ENCODE results near the gene MAPT. TPM values are rescaled to one million over a fixed set of nuclear protein-coding genes. Genes with fewer than 3 reads are reported as not detected.

The MAPT gene
- total and polyA plus RNA-seq, 9 donors: 3.8 to 8.8 (median 5.8) TPM

GRCh38 chr17:45974916-45975630 lies 80.7 kb downstream of the MAPT start:
- no peak for DNase-seq

DNA sequence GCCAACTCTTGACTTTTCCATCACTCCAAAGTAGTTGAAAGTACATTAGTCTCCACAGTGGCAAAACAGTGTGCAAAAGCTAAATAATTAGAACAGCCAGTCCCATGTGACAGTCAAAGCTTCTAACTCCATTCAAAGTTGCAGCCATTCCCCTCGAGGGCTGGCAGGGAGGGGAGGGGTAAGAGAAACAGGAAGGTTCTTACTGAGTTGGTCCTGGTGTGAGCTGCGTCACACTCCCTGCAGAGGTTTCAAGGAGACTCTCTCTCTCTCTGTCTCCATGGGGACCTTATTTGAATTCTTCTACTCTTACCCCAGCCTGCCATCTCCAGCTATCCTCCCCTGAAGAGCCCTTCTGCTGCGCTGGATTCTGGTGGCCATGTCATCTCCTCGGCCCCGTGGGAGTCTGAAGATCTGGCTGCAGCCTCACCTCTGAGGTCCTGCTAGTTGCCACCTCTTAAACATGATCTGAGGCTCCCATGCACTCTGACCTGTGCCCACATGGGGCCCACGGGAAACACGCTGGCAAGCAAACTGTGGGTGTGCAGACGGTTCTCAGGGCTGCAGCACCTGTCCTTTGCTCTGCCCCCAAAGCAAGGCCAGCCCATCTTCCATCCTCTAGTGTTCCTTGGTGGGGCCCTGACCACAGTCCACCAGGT lies 81.4 kb downstream of the MAPT start:
- WGBS (ENCODE audit: insufficient coverage): 82% methylated on average over 6 of the region's 8 CpGs
- no peak for DNase-seq
- H3K36me3 ChIP-seq (ENCODE audit: control insufficient read depth, insufficient read depth, low read length): no peaks in the 10 kb centered on the region
- peaks cover 15% of the 10 kb centered on the region for H3K27me3 ChIP-seq (ENCODE audit: control insufficient read depth, insufficient read depth, low read length)
- H3K9me3 ChIP-seq (replicated peaks; ENCODE audit: control insufficient read depth, low read depth, low read length): no peaks in the 10 kb centered on the region
- H3K4me3 ChIP-seq (ENCODE audit: low read length): no peak overlapping the region
- no peak overlapping the region for H3K27ac ChIP-seq (ENCODE audit: low read length)
- no peaks in the 10 kb centered on the region for H3K4me1 ChIP-seq (ENCODE audit: control insufficient read depth, insufficient read depth, low read length)

More at GRCh38 chr17:45974916-45975630, 80.7 kb downstream of the MAPT start:
- Histone ChIP-seq H3K9me3 (replicated peaks; ENCODE audit: control insufficient read depth, low read depth, low read length) (no peaks in the 10 kb centered on the region), H3K27me3 (ENCODE audit: control insufficient read depth, insufficient read depth, low read length) (peaks cover 14% of the 10 kb centered on the region), H3K4me1 (ENCODE audit: control insufficient read depth, insufficient read depth, low read length) (no peaks in the 10 kb centered on the region), H3K4me3 (ENCODE audit: low read length) (no peak overlapping the region), H3K36me3 (ENCODE audit: control insufficient read depth, insufficient read depth, low read length) (no peaks in the 10 kb centered on the region), H3K27ac (ENCODE audit: low read length) (no peak overlapping the region)
- 83% methylated on average over 4 of the region's 10 CpGs for WGBS (ENCODE audit: insufficient coverage)

DNA sequence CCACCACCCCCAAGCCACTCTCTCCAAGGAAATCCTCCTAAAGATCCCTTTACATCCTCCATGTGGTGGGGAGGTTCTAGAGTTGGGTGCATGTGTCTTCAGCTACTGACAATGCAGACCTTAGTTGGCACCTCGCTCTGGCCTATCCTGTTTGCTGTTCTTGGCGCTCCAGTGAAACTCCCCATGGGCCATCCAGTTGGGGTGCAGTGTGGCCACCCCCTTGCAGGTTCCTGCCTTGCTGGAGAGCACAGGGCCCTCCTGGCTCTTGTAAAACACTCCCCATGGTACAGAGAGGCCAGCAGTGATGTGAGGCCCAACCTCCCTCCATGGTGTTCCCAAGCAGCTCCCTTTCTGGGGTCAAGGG lies 82.0 kb downstream of the MAPT start:
- Histone ChIP-seq H3K36me3 (ENCODE audit: control insufficient read depth, insufficient read depth, low read length) (no peaks in the 10 kb centered on the region), H3K27ac (ENCODE audit: low read length) (no peak overlapping the region), H3K4me3 (ENCODE audit: low read length) (no peak overlapping the region), H3K4me1 (ENCODE audit: control insufficient read depth, insufficient read depth, low read length) (no peaks in the 10 kb centered on the region), H3K27me3 (ENCODE audit: control insufficient read depth, insufficient read depth, low read length) (peaks cover 14% of the 10 kb centered on the region), H3K9me3 (replicated peaks; ENCODE audit: control insufficient read depth, low read depth, low read length) (no peaks in the 10 kb centered on the region)
- DNase-seq: no peak
- 85% methylated on average over 2 of the region's 2 CpGs for WGBS (ENCODE audit: insufficient coverage)

DNA sequence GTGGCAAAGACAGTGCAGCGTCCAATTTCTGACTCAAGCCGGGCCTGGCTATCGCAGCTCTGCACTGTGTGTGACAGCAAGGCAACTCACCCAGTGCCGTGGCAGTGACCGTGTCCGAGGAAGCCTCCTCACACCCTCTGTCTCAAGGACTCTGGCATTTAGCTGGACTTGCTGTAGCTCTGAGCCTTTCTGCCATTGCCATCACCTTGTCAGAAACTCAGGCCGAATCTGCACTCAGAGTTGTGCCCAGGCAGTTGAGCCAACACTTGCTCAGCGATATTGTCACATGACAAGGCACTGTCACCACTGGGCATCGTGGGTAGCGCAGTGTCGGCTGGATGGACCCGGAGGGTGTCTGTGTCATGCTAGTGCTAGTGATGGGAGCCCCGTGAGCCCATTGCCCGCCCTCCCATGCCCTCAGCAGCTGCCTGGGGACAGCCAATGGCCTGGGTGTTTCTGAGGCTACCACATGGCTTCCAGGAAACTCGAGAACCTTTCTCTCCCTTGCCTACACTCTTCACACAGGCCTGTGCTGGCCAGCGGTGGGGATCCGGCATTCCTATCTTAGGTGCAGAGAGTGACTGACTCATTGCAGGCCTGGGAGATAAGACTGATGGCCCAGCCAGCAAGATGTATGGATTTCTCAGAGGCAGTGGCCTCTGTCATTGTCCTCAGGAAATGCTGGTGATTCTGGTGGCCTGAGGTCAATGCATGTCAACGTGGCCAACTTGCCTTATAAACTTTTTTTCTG lies 82.6 kb downstream of the MAPT start:
- H3K4me1 ChIP-seq (ENCODE audit: control insufficient read depth, insufficient read depth, low read length): no peaks in the 10 kb centered on the region
- no peaks in the 10 kb centered on the region for H3K36me3 ChIP-seq (ENCODE audit: control insufficient read depth, insufficient read depth, low read length)
- H3K4me3 ChIP-seq (ENCODE audit: low read length): no peak overlapping the region
- no peak for DNase-seq
- H3K27ac ChIP-seq (ENCODE audit: low read length): no peak overlapping the region
- 79% methylated on average over 16 of the region's 18 CpGs for WGBS (ENCODE audit: insufficient coverage)
- H3K27me3 ChIP-seq (ENCODE audit: control insufficient read depth, insufficient read depth, low read length): peaks cover 10% of the 10 kb centered on the region
- H3K9me3 ChIP-seq (replicated peaks; ENCODE audit: control insufficient read depth, low read depth, low read length): no peaks in the 10 kb centered on the region

DNA sequence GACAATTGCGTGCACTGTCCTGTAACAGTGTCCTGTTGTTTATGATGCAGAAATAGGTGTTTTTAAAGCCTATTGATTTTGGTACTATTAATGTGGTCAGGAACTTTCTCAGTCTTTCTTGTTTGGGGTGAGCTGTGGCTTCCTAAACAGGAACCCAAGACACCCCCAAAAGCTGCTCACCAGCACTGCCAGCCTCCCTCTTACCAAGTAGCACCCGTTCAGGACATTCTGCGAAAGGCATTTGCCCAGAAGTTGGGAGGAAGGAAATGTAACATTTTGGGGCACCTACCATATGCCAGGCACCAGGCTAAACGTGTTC lies 83.1 kb downstream of the MAPT start:
- no peak overlapping the region for H3K27ac ChIP-seq (ENCODE audit: low read length)
- no peak for DNase-seq
- H3K27me3 ChIP-seq (ENCODE audit: control insufficient read depth, insufficient read depth, low read length): peaks cover 7% of the 10 kb centered on the region
- no peak overlapping the region for H3K4me3 ChIP-seq (ENCODE audit: low read length)
- no peaks in the 10 kb centered on the region for H3K36me3 ChIP-seq (ENCODE audit: control insufficient read depth, insufficient read depth, low read length)
- no peaks in the 10 kb centered on the region for H3K4me1 ChIP-seq (ENCODE audit: control insufficient read depth, insufficient read depth, low read length)
- 80% methylated on average over 1 of the region's 4 CpGs for WGBS (ENCODE audit: insufficient coverage)
- H3K9me3 ChIP-seq (replicated peaks; ENCODE audit: control insufficient read depth, low read depth, low read length): no peaks in the 10 kb centered on the region

DNA sequence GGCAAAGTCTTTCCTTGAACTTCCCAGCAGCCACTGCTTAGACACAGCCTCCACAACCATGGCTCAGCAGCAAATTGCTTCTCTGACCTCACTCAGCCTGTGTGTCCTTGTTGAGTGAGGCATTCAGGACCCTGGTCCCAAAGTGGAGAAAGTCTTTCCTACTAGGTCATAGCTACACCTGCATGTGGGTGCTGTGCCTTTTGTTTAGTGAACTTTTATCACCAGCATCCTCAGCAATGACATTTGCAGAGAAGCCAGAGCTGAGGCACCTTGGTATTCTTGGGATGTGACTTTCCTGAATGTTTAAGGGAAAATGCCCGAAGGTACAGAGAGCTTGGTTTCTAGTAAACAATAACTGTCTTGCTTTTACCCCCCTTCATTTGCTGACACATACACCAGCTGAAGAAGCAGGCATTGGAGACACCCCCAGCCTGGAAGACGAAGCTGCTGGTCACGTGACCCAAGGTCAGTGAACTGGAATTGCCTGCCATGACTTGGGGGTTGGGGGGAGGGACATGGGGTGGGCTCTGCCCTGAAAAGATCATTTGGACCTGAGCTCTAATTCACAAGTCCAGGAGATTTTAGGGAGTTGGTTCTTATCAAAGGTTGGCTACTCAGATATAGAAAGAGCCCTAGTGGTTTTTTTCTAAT lies 83.7 kb downstream of the MAPT start:
- no peak for DNase-seq
- H3K4me1 ChIP-seq (ENCODE audit: control insufficient read depth, insufficient read depth, low read length): no peaks in the 10 kb centered on the region
- H3K27ac ChIP-seq (ENCODE audit: low read length): no peak overlapping the region
- H3K9me3 ChIP-seq (replicated peaks; ENCODE audit: control insufficient read depth, low read depth, low read length): no peaks in the 10 kb centered on the region
- WGBS (ENCODE audit: insufficient coverage): no CpG with 5 or more reads among the region's 3 CpGs
- H3K4me3 ChIP-seq (ENCODE audit: low read length): no peak overlapping the region
- no peaks in the 10 kb centered on the region for H3K36me3 ChIP-seq (ENCODE audit: control insufficient read depth, insufficient read depth, low read length)
- peaks cover 7% of the 10 kb centered on the region for H3K27me3 ChIP-seq (ENCODE audit: control insufficient read depth, insufficient read depth, low read length)

DNA sequence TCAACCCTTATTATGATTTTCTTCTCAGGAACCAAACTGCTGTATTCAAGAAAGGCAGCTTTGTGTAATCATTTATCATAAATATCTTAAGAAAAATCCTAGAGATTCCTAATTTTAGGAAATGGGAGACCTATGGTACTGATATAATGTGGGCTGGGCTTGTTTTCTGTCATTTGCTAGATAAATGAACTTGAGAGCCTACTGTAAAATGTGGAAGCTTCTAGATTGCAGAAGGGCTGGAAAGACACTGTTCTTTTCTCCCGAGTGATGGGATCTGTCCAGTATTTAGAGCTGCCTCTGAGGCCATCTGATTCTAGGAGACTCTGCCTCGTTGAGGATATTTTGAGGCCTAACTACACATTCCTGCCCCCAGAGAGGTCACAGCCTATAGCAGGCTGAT lies 84.8 kb downstream of the MAPT start:
- DNase-seq: no peak
- H3K9me3 ChIP-seq (replicated peaks; ENCODE audit: control insufficient read depth, low read depth, low read length): no peaks in the 10 kb centered on the region
- WGBS (ENCODE audit: insufficient coverage): no CpG with 5 or more reads among the region's 2 CpGs
- no peaks in the 10 kb centered on the region for H3K36me3 ChIP-seq (ENCODE audit: control insufficient read depth, insufficient read depth, low read length)
- H3K4me3 ChIP-seq (ENCODE audit: low read length): no peak overlapping the region
- no peaks in the 10 kb centered on the region for H3K4me1 ChIP-seq (ENCODE audit: control insufficient read depth, insufficient read depth, low read length)
- H3K27ac ChIP-seq (ENCODE audit: low read length): no peak overlapping the region
- peaks cover 5% of the 10 kb centered on the region for H3K27me3 ChIP-seq (ENCODE audit: control insufficient read depth, insufficient read depth, low read length)

- DNase-seq: no peak
- no peaks in the 10 kb centered on the region for H3K9me3 ChIP-seq (replicated peaks; ENCODE audit: control insufficient read depth, low read depth, low read length)
- peaks cover 5% of the 10 kb centered on the region for H3K27me3 ChIP-seq (ENCODE audit: control insufficient read depth, insufficient read depth, low read length)
- H3K27ac ChIP-seq (ENCODE audit: low read length): no peak overlapping the region
- no peaks in the 10 kb centered on the region for H3K36me3 ChIP-seq (ENCODE audit: control insufficient read depth, insufficient read depth, low read length)
- H3K4me3 ChIP-seq (ENCODE audit: low read length): no peak overlapping the region
- 78% methylated on average over 3 of the region's 6 CpGs for WGBS (ENCODE audit: insufficient coverage)
- no peaks in the 10 kb centered on the region for H3K4me1 ChIP-seq (ENCODE audit: control insufficient read depth, insufficient read depth, low read length)
Measured at GRCh38 chr17:45980855-45981254, 86.5 kb downstream of the MAPT start.

DNA sequence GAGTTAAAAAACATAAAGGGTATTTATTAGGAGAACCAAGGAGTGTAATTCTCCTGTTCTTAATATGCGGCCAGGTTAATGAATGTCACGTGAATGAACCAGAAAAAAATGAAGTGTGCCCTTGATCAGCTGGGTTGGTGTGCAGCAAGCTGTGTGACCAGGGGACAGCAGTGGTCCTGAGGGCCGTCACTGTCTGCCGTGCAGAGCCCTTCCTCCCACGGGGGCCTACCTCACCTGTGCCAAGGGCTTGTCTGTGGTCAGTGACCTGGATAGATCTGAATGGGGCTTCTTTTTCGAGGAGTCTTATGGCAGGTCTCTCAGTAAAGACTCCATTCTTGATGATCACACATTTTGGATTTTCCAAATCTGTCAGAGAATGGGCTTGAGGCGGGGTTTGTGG lies 87.0 kb downstream of the MAPT start:
- H3K4me3 ChIP-seq (ENCODE audit: low read length): no peak overlapping the region
- no peaks in the 10 kb centered on the region for H3K36me3 ChIP-seq (ENCODE audit: control insufficient read depth, insufficient read depth, low read length)
- peaks cover 5% of the 10 kb centered on the region for H3K27me3 ChIP-seq (ENCODE audit: control insufficient read depth, insufficient read depth, low read length)
- WGBS (ENCODE audit: insufficient coverage): 78% methylated on average over 6 of the region's 7 CpGs
- no peaks in the 10 kb centered on the region for H3K4me1 ChIP-seq (ENCODE audit: control insufficient read depth, insufficient read depth, low read length)
- DNase-seq: no peak
- H3K9me3 ChIP-seq (replicated peaks; ENCODE audit: control insufficient read depth, low read depth, low read length): no peaks in the 10 kb centered on the region
- no peak overlapping the region for H3K27ac ChIP-seq (ENCODE audit: low read length)

Data from muscle of leg (tissue), 11 donors.